HUES48 (cell line): ENCODE measurements around the gene C9orf40.

Experiments used
- H3K27ac ChIP-seq: one replicate; pipeline ENCODE4 v1.7.0; 2013; ENCODE audit warnings: low read depth, low read length, inconsistent platforms
- H3K27me3 ChIP-seq: 2 replicates; pipeline ENCODE4 v1.6.1; 2013; ENCODE audit warnings: mild to moderate bottlenecking, low read length; ENCODE audit not compliant: control insufficient read depth, insufficient read depth
- H3K36me3 ChIP-seq: 2 replicates; pipeline ENCODE4 v1.6.1; 2013; ENCODE audit warnings: low read length; ENCODE audit not compliant: control insufficient read depth, insufficient read depth
- H3K4me1 ChIP-seq: 2 replicates; pipeline ENCODE4 v1.6.1; 2013; ENCODE audit warnings: mild to moderate bottlenecking, low read length; ENCODE audit not compliant: control insufficient read depth, insufficient read depth
- H3K4me3 ChIP-seq: 2 replicates; pipeline ENCODE4 v1.5.1; 2013; ENCODE audit warnings: mild to moderate bottlenecking, low read depth, low read length
- H3K9ac ChIP-seq: 2 replicates; pipeline ENCODE4 v1.6.1; 2013; ENCODE audit warnings: mild to moderate bottlenecking, low read depth, low read length, moderate library complexity
- H3K9me3 ChIP-seq: 2 replicates; pipeline ENCODE4 v1.6.1; 2013; ENCODE audit warnings: low read length; ENCODE audit not compliant: control insufficient read depth, insufficient read depth

Gene C9orf40

GRCh38 chr9:74963056-74963455 is 10.3 kb upstream of the C9orf40 start:
- Histone ChIP-seq H3K27ac (no peak overlapping the region), H3K9ac (no peak overlapping the region), H3K4me3 (no peak overlapping the region), H3K9me3 (0 out of 2 replicates have a peak, but pooled peaks cover 4% of the 10 kb centered on the region), H3K4me1 (no peaks in the 10 kb centered on the region), H3K27me3 (no peaks in the 10 kb centered on the region), H3K36me3 (no peaks in the 10 kb centered on the region)

DNA sequence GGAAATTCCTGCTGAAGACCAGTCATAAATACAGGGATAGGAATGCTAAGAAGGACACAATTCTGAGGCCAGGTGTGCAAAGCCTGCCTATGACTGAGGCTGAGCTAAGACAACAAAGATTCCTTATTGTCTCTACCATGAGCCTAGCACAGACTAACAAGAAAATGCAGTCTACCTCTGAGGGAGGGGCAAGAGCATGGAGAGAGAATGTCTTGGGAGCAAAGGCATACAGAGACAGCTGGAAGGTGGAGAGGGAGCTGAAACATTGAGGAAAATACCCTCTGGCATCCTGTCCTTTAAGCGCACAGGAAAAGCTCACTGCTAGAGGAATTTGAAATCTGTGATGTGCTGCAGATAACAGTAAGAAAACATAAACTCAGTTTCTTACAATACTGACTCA is 8.8 kb upstream of the C9orf40 start:
- Histone ChIP-seq H3K4me3 (no peak overlapping the region), H3K36me3 (no peaks in the 10 kb centered on the region), H3K4me1 (no peaks in the 10 kb centered on the region), H3K9me3 (0 out of 2 replicates have a peak, but pooled peaks cover 4% of the 10 kb centered on the region), H3K9ac (no peak overlapping the region), H3K27me3 (no peaks in the 10 kb centered on the region), H3K27ac (no peak overlapping the region)

DNA sequence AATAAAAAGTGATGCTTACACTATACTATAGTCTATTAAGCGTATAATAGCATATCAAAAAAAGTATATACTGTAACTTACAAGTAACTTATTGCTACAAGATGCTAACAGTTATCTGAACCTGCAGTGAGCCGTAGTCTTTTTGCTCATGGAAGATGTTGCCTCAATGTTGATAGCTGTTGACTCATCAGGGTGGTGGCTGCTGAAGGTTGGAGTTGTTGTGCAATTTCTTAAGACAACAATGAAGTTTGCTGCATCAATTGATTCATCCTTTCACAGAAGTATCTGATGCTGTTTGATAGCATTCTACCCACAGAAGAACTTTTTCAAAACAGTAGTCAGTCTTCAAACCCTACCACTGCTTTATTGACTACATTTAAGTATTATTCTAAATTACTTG is 7.8 kb upstream of the C9orf40 start:
- Histone ChIP-seq H3K4me1 (no peaks in the 10 kb centered on the region), H3K27me3 (no peaks in the 10 kb centered on the region), H3K9me3 (0 out of 2 replicates have a peak, but pooled peaks cover 4% of the 10 kb centered on the region), H3K4me3 (no peak overlapping the region), H3K9ac (no peak overlapping the region), H3K27ac (no peak overlapping the region), H3K36me3 (no peaks in the 10 kb centered on the region)

DNA sequence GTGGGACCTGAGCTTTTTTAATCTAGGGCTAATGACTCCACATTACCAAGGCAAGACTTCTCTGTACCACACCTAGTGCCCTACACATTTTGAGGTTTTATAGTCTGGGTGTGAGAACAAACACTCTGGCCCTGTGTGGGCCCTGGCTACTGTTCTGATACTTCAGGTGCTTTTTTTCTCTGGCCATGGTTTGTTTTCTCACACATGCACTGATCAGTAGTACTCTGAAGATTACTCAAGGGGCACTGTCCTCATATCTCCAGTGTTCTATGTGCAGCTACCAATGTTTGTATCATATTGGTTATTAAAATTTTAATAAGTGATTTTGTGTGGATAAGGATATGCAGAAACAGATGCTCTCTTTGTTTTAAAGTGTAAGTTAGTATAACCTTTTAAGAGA is 5.9 kb upstream of the C9orf40 start:
- Histone ChIP-seq H3K9me3 (0 out of 2 replicates have a peak, but pooled peaks cover 4% of the 10 kb centered on the region), H3K36me3 (no peaks in the 10 kb centered on the region), H3K27me3 (no peaks in the 10 kb centered on the region), H3K4me3 (no peak overlapping the region), H3K27ac (no peak overlapping the region), H3K9ac (no peak overlapping the region), H3K4me1 (no peaks in the 10 kb centered on the region)

- H3K4me3 ChIP-seq, result peak overlapping the region; percentile 76
- H3K4me1 ChIP-seq, result peaks cover 4% of the 10 kb centered on the region
- peak overlapping the region; percentile 89; the same call in 1 of the 2 replicates for H3K9ac ChIP-seq
- H3K27ac ChIP-seq, result peak overlapping the region; percentile 89
- H3K9me3 ChIP-seq, result no peaks in the 10 kb centered on the region
- H3K27me3 ChIP-seq, result no peaks in the 10 kb centered on the region
- H3K36me3 ChIP-seq, result no peaks in the 10 kb centered on the region
Measured at GRCh38 chr9:74953235-74953751, 581 bp upstream of the C9orf40 start.

GRCh38 chr9:74951725-74952151 is 974 bp downstream of the C9orf40 start:
- no peaks in the 10 kb centered on the region for H3K27me3 ChIP-seq
- H3K27ac ChIP-seq, result peak overlapping the region; percentile 69
- H3K9me3 ChIP-seq, result no peaks in the 10 kb centered on the region
- H3K9ac ChIP-seq, result peak overlapping the region; percentile 45
- H3K4me3 ChIP-seq, result peak overlapping the region; percentile 76
- H3K4me1 ChIP-seq, result peaks cover 4% of the 10 kb centered on the region
- H3K36me3 ChIP-seq, result no peaks in the 10 kb centered on the region; the same call in 1 of the 2 replicates

DNA sequence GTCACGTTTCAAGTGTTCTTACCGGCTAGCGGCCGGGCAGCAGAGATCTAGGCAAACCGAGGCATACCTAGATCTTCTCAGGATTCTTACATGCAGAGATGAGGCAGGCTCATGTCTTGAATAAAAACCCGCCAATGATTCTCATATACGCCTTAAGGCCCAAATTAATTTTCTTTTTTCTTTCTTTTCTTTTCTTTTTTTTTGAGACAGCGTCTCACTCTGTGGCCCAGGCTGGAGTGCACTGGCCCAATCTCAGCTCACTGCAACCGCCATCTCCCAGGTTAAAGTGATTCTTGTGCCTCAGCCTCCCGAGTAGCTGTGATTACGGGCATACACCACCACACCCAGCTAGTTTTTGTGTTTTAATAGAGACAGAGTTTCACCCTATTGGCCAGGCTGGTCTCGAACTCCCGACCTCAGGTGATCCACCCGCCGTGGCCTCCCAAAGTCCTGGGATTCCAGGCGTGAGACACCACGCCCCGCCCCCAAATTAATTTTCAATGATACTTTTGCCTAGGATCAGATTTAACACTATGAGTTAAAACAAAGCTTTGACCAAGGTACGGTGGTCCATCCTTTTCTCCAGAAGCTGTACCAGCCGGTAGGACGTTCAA is 1.5 kb downstream of the C9orf40 start:
- Histone ChIP-seq H3K4me3 (peak overlapping the region; percentile 76), H3K27ac (no peak overlapping the region), H3K36me3 (no peaks in the 10 kb centered on the region; the same call in 1 of the 2 replicates), H3K9me3 (no peaks in the 10 kb centered on the region), H3K4me1 (peaks cover 4% of the 10 kb centered on the region), H3K9ac (peak overlapping the region; percentile 45; the same call in 1 of the 2 replicates), H3K27me3 (no peaks in the 10 kb centered on the region)

DNA sequence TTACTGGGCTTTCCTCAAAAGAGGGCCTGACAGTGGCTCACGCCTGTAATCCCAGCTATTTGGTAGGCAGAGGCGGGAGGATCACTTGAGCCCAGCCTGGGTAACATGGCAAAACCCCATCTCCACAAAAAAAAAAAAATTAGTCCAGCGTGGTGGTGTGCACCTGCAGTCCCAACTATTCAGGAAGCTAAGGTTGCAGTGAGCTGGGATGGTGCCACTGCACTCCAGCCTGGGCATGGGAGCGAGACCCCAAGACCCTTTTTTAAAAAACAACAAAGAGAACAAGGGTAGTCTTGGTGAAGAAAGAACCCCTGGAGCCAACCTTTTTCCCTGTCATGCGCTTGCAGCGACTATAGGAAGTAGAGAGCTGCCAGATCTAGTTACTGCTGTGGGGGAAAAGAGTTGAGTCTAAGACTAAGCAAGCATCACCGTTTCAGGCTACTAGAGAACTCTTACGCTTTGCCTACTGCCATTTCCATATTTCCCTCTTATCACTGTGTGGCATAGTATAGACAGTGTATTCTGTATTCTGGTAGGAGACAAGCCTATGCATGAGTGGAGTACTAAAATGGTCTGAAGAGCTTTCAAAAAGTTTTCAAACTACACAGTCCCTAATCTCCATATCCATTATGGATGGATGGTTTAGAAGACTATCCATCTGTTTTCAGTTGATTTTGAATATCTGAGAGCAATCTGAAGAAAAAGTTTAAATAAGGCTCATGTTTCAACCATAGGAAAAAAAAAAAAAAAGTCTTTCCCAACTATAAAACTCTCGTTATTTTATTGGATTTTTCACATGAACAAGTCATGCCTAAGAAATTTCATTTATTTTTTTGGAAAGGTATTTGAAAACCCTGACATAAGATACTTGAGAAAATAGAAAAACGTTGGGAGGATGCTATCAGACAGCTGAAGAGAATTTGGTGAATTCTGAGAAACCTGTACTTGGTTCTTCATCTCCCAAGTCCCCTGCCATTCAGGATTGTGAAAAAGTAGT is 2.6 kb downstream of the C9orf40 start:
- Histone ChIP-seq H3K36me3 (no peaks in the 10 kb centered on the region; the same call in 1 of the 2 replicates), H3K27ac (no peak overlapping the region), H3K9me3 (no peaks in the 10 kb centered on the region), H3K4me1 (peaks cover 4% of the 10 kb centered on the region), H3K4me3 (no peak overlapping the region), H3K9ac (no peak overlapping the region), H3K27me3 (no peaks in the 10 kb centered on the region)

DNA sequence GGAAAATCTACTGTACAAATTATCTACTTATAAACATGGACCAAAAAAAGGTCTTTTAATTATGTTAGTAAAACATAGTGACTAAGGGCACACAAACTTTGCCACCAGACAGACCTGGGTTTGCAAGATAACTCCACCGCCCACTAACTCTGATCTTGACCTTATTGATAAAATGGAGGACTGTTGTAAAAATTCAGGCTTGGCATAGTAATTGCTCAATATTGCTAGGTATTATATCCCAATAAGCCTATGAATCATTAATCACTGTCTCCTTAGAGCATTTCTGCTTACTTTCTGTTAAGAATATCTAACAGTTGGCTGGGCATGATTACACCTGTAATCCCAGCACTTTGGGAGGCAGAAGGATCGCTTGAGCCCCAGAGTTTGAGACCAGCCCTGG is 3.8 kb downstream of the C9orf40 start:
- Histone ChIP-seq H3K36me3 (no peaks in the 10 kb centered on the region; the same call in 1 of the 2 replicates), H3K9me3 (no peaks in the 10 kb centered on the region), H3K9ac (no peak overlapping the region), H3K4me3 (no peak overlapping the region), H3K4me1 (peaks cover 4% of the 10 kb centered on the region), H3K27me3 (no peaks in the 10 kb centered on the region), H3K27ac (no peak overlapping the region)

GRCh38 chr9:74946686-74947085 is 6.0 kb downstream of the C9orf40 start:
- H3K27ac ChIP-seq, result no peak overlapping the region
- no peak overlapping the region for H3K9ac ChIP-seq
- H3K36me3 ChIP-seq, result no peaks in the 10 kb centered on the region; the same call in 1 of the 2 replicates
- no peaks in the 10 kb centered on the region for H3K9me3 ChIP-seq
- H3K4me1 ChIP-seq, result peaks cover 4% of the 10 kb centered on the region; the same call in 1 of the 2 replicates
- no peaks in the 10 kb centered on the region for H3K27me3 ChIP-seq
- no peak overlapping the region for H3K4me3 ChIP-seq
